ENCODE measurements around the gene ELF1.

The ELF1 gene

GRCh38 chr13:41028051-41028450 lies 8.9 kb upstream of the ELF1 start:
- H3K79me2 ChIP-seq (ENCODE audit: insufficient read depth, low read length): peaks cover 95% of the 10 kb centered on the region

GRCh38 chr13:41026788-41027187 lies 7.7 kb upstream of the ELF1 start:
- H3K9me2 ChIP-seq (replicated peaks; ENCODE audit: low read depth, low read length): no peaks in the 10 kb centered on the region
- H3K4me2 ChIP-seq (ENCODE audit: low read depth, low read length, poor library complexity, severe bottlenecking): no peak overlapping the region
- H3K79me2 ChIP-seq (ENCODE audit: insufficient read depth, low read length): peaks cover 99% of the 10 kb centered on the region
- no peak overlapping the region for H2AFZ ChIP-seq (ENCODE audit: low read length)
- H3K4me3 ChIP-seq (ENCODE audit: low read length, poor library complexity, severe bottlenecking): no peak overlapping the region
- no peaks in the 10 kb centered on the region; the same call in 1 of the 2 replicates for H3K36me3 ChIP-seq (ENCODE audit: insufficient read depth, low read length)
- peaks cover 12% of the 10 kb centered on the region for H3K4me1 ChIP-seq (ENCODE audit: insufficient read depth, low read length, poor library complexity, severe bottlenecking)
- H3K9ac ChIP-seq (ENCODE audit: low read depth, low read length, poor library complexity, severe bottlenecking): no peak overlapping the region
- H3F3A ChIP-seq (ENCODE audit: low read depth): no peaks in the 10 kb centered on the region
- no peak for TF ChIP-seq CTCF (conservative IDR thresholded peaks at IDR 0.05; ENCODE audit: low read length)
- TF ChIP-seq EZH2phosphoT487 (IDR thresholded peaks at IDR 0.05; ENCODE audit: borderline replicate concordance): no peak
- no peaks in the 10 kb centered on the region for H3K9me3 ChIP-seq (ENCODE audit: insufficient read depth, low read depth, low read length)
- peaks cover 17% of the 10 kb centered on the region for H4K20me1 ChIP-seq (ENCODE audit: insufficient read depth, low read length, poor library complexity, severe bottlenecking)
- H3K27me3 ChIP-seq (ENCODE audit: insufficient read depth, low read length, poor library complexity, severe bottlenecking): no peaks in the 10 kb centered on the region

More at GRCh38 chr13:41028051-41028450, 8.9 kb upstream of the ELF1 start:
- H4K20me1 ChIP-seq (ENCODE audit: insufficient read depth, low read length, poor library complexity, severe bottlenecking): peaks cover 17% of the 10 kb centered on the region
- no peak overlapping the region for H2AFZ ChIP-seq (ENCODE audit: low read length)
- H3K9me2 ChIP-seq (replicated peaks; ENCODE audit: low read depth, low read length): no peaks in the 10 kb centered on the region
- no peak overlapping the region for H3K4me3 ChIP-seq (ENCODE audit: low read length, poor library complexity, severe bottlenecking)
- H3K36me3 ChIP-seq (ENCODE audit: insufficient read depth, low read length): no peaks in the 10 kb centered on the region; the same call in 1 of the 2 replicates
- H3K9me3 ChIP-seq (ENCODE audit: insufficient read depth, low read depth, low read length): no peaks in the 10 kb centered on the region
- peaks cover 12% of the 10 kb centered on the region for H3K4me1 ChIP-seq (ENCODE audit: insufficient read depth, low read length, poor library complexity, severe bottlenecking)
- no peak for TF ChIP-seq EZH2phosphoT487 (IDR thresholded peaks at IDR 0.05; ENCODE audit: borderline replicate concordance)
- TF ChIP-seq CTCF (conservative IDR thresholded peaks at IDR 0.05; ENCODE audit: low read length): no peak
- no peaks in the 10 kb centered on the region for H3K27me3 ChIP-seq (ENCODE audit: insufficient read depth, low read length, poor library complexity, severe bottlenecking)
- H3K9ac ChIP-seq (ENCODE audit: low read depth, low read length, poor library complexity, severe bottlenecking): no peak overlapping the region
- no peak overlapping the region for H3K4me2 ChIP-seq (ENCODE audit: low read depth, low read length, poor library complexity, severe bottlenecking)
- no peaks in the 10 kb centered on the region for H3F3A ChIP-seq (ENCODE audit: low read depth)

- TF ChIP-seq EZH2phosphoT487 (IDR thresholded peaks at IDR 0.05; ENCODE audit: borderline replicate concordance) (no peak), CTCF (conservative IDR thresholded peaks at IDR 0.05; ENCODE audit: low read length) (no peak)
- no peaks in the 10 kb centered on the region for H3K27me3 ChIP-seq (ENCODE audit: insufficient read depth, low read length, poor library complexity, severe bottlenecking)
- no peaks in the 10 kb centered on the region for H3K9me3 ChIP-seq (ENCODE audit: insufficient read depth, low read depth, low read length)
- H3K36me3 ChIP-seq (ENCODE audit: insufficient read depth, low read length): no peaks in the 10 kb centered on the region; the same call in 1 of the 2 replicates
- H3K9ac ChIP-seq (ENCODE audit: low read depth, low read length, poor library complexity, severe bottlenecking): no peak overlapping the region
- H3K79me2 ChIP-seq (ENCODE audit: insufficient read depth, low read length): peaks cover 99% of the 10 kb centered on the region
- no peak overlapping the region for H3K4me3 ChIP-seq (ENCODE audit: low read length, poor library complexity, severe bottlenecking)
- H3F3A ChIP-seq (ENCODE audit: low read depth): no peaks in the 10 kb centered on the region
- H3K4me1 ChIP-seq (ENCODE audit: insufficient read depth, low read length, poor library complexity, severe bottlenecking): peaks cover 18% of the 10 kb centered on the region
- no peaks in the 10 kb centered on the region for H3K9me2 ChIP-seq (replicated peaks; ENCODE audit: low read depth, low read length)
- peak overlapping the region; percentile 29 for H3K4me2 ChIP-seq (ENCODE audit: low read depth, low read length, poor library complexity, severe bottlenecking)
- no peak overlapping the region for H2AFZ ChIP-seq (ENCODE audit: low read length)
- H4K20me1 ChIP-seq (ENCODE audit: insufficient read depth, low read length, poor library complexity, severe bottlenecking): peaks cover 17% of the 10 kb centered on the region
These were observed 6.4 kb upstream of the ELF1 start for GRCh38 chr13:41025518-41025917.
